GM20431 (cell line): Measurements from ENCODE around the gene ATP10B.
"Not testable (repeated sequence)": the region's sequence is repeated elsewhere in the genome, so short reads cannot be mapped to it uniquely, and the experiment has no call there.

Source experiments
- in situ Hi-C: fragments of 300-500 bp; cut with MseI, MboI; formaldehyde crosslinking; loops from one replicate; pipeline ENCODE4 v1.15.0; 2020; ENCODE audit warnings: low sequenced_read_pairs; ENCODE audit not compliant: unreplicated experiment

The ATP10B gene

GRCh38 chr5:160769301-160769700 lies 82.7 kb downstream of the ATP10B start:
- in situ Hi-C loops, result no loop called here

- in situ Hi-C loops, result no loop called here
Observed at GRCh38 chr5:160767062-160767461, 84.9 kb downstream of the ATP10B start.

DNA sequence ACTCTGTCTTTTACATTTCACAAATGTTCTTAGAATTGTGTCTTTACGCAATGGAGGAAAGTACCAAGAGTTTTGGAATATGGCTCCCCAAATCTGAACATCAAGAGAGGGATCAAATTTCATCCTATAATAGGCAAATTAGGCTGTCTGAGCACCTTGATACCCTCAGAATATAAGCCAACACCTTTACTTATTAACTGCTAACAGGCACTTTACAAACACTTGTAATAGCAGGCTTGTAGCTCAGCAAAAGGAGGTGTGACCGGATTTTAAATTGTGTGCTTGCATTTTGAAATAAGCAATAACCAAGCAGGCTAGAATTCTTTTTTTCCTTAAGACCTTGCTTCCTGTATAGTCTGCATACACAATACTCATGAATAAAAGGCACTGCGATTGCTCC lies 92.0 kb downstream of the ATP10B start:
- in situ Hi-C loops, result no loop called here

GRCh38 chr5:160757194-160757593 lies 94.8 kb downstream of the ATP10B start:
- in situ Hi-C loops, result no loop called here

- in situ Hi-C loops, result no loop called here
Observed at GRCh38 chr5:160750938-160751657, 100.9 kb downstream of the ATP10B start.

DNA sequence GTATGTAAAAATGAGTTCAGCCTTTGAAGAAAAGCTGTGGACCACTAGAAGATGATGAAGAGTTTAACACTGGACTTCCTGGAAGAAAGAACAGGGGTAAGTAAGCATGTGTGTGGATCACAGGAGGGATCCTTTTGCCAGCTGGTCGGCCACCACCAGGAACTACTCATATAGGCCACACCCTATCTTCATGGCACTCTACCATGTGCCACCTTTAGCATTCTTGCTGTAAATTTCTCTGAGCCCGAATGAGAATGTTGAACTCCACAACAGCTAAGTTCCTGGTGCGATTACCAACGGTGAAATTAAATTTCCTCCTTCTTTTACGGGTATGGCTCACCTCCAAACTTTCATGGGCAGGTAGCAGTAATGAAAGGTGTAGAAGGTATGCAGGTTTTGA lies 102.3 kb downstream of the ATP10B start:
- in situ Hi-C loops, result no loop called here

DNA sequence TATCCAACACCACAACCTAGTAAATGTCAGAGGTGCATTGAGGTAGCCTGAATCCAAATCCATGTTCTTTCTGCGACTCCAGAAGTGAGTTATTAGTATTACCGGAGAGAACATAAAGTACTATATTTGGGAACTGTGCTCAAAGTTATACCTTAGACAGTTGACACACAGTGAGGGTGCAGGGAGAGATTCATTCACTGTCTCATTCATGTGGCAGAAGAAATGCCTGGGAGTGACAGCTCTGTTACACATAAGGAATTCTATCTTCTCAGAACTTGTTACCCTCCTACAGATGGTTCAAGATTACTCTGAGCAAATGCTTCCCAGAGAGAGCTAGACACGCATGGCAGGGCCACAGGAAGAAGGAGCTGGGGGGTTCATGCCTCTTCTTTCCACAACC lies 103.0 kb downstream of the ATP10B start:
- in situ Hi-C loops, result no loop called here

GRCh38 chr5:160747987-160748386 lies 104.0 kb downstream of the ATP10B start:
- in situ Hi-C loops, result no loop called here

DNA sequence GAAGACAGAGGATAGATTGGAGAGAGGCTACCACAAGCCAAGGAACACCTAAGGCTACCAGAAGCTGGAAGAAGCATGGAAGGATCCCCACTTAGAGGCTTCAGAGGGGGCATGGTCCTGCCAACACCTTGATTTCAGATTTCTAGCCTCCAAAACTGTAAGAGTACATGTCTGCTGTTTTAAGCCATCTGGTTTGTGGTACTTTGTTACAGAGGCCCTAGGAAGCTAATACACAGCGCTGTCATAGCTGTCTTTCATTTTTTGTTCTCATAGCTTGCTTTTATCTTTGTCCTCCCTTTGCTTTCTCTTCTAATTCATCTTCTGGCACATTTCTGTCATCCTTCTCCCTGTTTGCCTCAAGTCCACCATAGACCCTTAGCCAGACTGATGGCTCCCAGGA lies 104.5 kb downstream of the ATP10B start:
- in situ Hi-C loops, result no loop called here

DNA sequence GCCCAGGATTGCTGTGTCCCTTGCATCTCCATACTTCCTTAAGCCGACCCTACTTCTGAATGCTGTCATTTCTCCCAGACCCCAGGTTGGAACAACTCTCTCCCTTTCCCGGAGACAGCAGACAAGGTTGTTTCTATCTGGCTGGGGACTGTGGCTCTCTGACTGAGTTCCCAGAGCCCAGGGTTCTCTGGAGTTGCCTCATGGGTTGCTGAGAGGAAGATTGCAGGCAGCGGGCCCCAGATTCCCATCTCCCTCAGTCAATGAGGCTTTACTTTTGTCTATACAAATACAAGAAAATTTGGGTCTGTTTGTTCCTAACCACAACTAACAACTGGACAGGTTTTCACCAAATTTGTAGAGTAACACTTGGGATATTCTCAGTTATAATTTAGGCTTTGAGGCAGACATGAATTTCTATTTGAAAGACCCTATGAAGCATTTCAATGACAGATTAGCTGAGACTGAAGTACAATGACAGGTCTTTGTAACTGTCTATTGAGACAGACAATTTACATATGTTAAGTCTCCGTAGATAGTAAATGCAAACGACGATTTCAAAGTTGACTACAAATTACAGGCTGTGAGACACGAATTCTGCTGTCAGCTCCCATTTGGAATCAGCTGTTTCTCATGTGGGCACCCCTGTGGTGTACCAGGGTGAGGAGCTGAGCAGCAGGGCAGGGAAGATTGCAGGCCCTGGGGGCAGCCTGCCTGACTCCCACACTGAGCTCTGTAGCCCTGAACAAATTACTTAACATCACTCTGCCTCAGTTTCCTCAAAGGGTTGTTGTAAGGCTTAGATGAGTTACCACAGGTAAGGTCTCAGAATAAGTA lies 107.5 kb downstream of the ATP10B start:
- in situ Hi-C loops, result no loop called here

GRCh38 chr5:160743027-160743426 lies 109.0 kb downstream of the ATP10B start:
- in situ Hi-C loops, result no loop called here

GRCh38 chr5:160742446-160742845 lies 109.6 kb downstream of the ATP10B start:
- in situ Hi-C loops, result no loop called here

DNA sequence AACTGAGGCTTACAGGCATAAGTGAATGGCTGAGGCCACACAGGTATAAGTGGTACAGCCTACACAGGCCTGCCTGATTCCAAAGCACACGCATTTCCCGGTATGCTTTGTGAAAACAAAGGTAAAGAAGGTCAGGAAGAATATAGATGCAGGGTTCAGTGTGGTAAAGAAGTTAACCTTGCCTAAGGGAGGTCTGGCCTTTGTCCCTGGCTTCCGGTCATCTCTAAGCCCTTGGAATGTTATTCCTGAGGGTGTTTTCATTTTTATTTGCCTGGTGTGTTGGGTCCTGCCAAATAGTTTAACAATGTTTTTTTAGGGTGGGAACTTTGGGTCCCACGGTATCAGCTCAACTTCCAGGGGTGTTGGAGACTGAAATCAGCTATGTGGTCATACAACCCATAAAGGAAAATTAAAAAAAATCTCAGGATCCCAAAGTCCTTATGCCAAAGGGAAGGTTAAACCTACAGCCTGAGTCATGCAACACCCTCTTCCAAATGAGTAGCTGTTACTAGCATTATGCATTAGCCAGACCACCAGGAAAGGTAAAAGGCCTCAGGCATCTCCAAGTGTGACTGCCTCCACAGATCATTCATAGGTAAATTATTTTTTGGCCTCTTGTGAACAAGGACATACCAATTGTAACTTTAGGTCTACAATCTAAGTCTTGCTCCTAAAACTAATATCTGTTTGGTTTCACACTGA lies 124.6 kb downstream of the ATP10B start:
- in situ Hi-C loops, result no loop called here

- in situ Hi-C loops, result no loop called here
Observed at GRCh38 chr5:160726721-160727120, 125.3 kb downstream of the ATP10B start.

DNA sequence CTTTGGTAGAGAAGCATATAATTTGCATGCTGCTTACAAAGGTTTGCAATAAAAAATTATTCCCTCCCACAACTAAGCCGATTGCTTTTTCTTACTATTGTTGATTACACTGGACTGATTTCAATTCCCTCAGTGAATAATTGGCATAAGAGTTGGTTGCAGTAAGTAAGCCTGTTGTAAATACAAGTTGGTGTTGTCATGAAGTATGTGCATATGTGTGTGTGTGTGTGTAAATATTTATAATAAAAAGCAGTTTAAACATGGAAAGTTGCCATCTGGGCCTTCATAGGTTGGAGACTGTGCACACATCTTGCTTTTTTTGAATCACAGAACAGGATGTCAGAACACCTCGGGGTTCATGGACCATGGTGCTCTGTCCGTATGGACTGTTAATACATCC lies 131.2 kb downstream of the ATP10B start:
- in situ Hi-C loops, result no loop called here

DNA sequence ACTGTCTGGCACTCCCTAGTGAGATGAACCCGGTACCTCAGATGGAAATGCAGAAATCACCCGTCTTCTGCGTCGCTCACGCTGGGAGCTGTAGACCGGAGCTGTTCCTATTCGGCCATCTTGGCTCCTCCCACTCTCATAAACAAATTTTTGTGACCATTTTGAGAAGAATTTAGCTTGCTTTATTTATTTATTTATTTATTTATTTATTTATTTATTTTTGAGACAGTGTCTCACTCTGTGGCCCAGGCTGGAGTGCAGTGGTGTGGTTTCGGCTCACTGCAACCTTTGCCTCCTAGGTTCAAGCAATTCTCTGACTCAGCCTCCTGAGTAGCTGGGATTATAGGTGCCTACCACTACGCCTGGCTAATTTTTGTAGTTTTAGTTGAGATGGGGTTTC lies 136.5 kb downstream of the ATP10B start:
- in situ Hi-C loops, result not testable (repeated sequence)

GRCh38 chr5:160703547-160704189 lies 148.3 kb downstream of the ATP10B start:
- in situ Hi-C loops, result no loop called here

GRCh38 chr5:160702934-160703333 lies 149.1 kb downstream of the ATP10B start:
- in situ Hi-C loops, result no loop called here

DNA sequence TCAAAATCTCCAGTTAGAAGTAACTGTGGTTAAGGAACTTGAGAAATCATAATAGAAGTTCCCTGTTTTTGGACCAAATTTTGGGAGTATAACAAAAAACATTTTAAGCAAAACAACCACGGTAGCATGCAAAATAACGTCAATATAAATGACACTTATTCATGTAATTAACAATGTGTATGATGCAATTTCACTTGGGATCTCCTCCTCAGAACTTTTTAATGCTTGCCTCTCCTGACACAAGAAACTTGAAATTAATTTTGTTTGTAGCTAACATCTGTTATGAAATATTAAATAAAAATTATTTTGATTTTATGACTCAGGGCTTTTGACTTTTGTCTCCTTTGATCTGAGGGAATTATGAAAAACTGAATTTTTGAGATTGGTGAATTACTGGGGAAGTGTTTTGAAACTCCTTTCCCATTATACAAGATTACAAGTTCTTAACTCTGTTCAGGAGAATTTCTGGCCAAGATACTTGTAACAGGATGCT lies 149.7 kb downstream of the ATP10B start:
- in situ Hi-C loops, result no loop called here

DNA sequence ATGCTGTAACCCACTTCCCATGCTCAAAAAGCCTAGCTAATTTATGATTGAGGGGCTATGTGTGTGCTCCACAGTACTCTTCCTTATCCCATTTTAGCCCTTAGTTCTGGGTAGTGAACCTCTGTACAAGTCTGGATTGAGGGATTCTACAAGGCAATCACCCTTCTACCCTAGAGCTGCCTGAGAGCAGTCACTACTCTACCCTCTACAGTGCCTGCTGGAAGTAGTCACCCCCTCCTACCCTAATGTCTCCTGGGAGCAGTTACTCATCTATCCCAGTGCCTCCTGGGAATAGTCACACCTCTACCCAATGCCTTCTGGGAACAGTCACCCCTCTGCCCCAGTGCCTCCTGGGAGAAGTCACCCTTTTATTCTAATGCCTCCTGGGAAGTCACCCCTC lies 150.6 kb downstream of the ATP10B start:
- in situ Hi-C loops, result no loop called here
